ENCODE measurements around the gene CLEC17A.
"Not testable (repeated sequence)": the region's sequence is repeated elsewhere in the genome, so short reads cannot be mapped to it uniquely, and the experiment has no call there.

CLEC17A gene

GRCh38 chr19:14559916-14560775 lies 22.7 kb upstream of the CLEC17A start:
- no peak for DNase-seq
- no peak overlapping the region for H3K4me3 ChIP-seq (ENCODE audit: insufficient read depth, low read depth, low read length, poor library complexity, severe bottlenecking)
- H3K27ac ChIP-seq (ENCODE audit: insufficient read depth, low read length, poor library complexity, severe bottlenecking), result no peak overlapping the region
- peaks cover 28% of the 10 kb centered on the region for H3K36me3 ChIP-seq (ENCODE audit: control insufficient read depth, insufficient read depth, low read length)
- peaks cover 6% of the 10 kb centered on the region for H3K4me1 ChIP-seq (ENCODE audit: control insufficient read depth, insufficient read depth, low read length, poor library complexity, severe bottlenecking)
- H3K9me3 ChIP-seq (ENCODE audit: control insufficient read depth, low read length), result no peaks in the 10 kb centered on the region
- H3K27me3 ChIP-seq (replicated peaks; ENCODE audit: control insufficient read depth, insufficient read depth, low read length, poor library complexity, severe bottlenecking), result no peaks in the 10 kb centered on the region

- H3K27me3 ChIP-seq (replicated peaks; ENCODE audit: control insufficient read depth, insufficient read depth, low read length, poor library complexity, severe bottlenecking), result no peaks in the 10 kb centered on the region
- no peak overlapping the region for H3K27ac ChIP-seq (ENCODE audit: insufficient read depth, low read length, poor library complexity, severe bottlenecking)
- peaks cover 6% of the 10 kb centered on the region for H3K4me1 ChIP-seq (ENCODE audit: control insufficient read depth, insufficient read depth, low read length, poor library complexity, severe bottlenecking)
- H3K9me3 ChIP-seq (ENCODE audit: control insufficient read depth, low read length), result no peaks in the 10 kb centered on the region
- H3K36me3 ChIP-seq (ENCODE audit: control insufficient read depth, insufficient read depth, low read length), result peaks cover 34% of the 10 kb centered on the region
- H3K4me3 ChIP-seq (ENCODE audit: insufficient read depth, low read depth, low read length, poor library complexity, severe bottlenecking), result no peak overlapping the region
- DNase-seq, result no peak
These were observed 22.1 kb upstream of the CLEC17A start for GRCh38 chr19:14560776-14561108.

- H3K27ac ChIP-seq (ENCODE audit: insufficient read depth, low read length, poor library complexity, severe bottlenecking), result no peak overlapping the region
- no peaks in the 10 kb centered on the region for H3K27me3 ChIP-seq (replicated peaks; ENCODE audit: control insufficient read depth, insufficient read depth, low read length, poor library complexity, severe bottlenecking)
- H3K36me3 ChIP-seq (ENCODE audit: control insufficient read depth, insufficient read depth, low read length), result peaks cover 39% of the 10 kb centered on the region
- H3K4me3 ChIP-seq (ENCODE audit: insufficient read depth, low read depth, low read length, poor library complexity, severe bottlenecking), result no peak overlapping the region
- H3K9me3 ChIP-seq (ENCODE audit: control insufficient read depth, low read length), result no peaks in the 10 kb centered on the region
- DNase-seq, result no peak
- peaks cover 6% of the 10 kb centered on the region for H3K4me1 ChIP-seq (ENCODE audit: control insufficient read depth, insufficient read depth, low read length, poor library complexity, severe bottlenecking)
These were observed 21.6 kb upstream of the CLEC17A start for GRCh38 chr19:14561249-14561648.

- H3K36me3 ChIP-seq (ENCODE audit: control insufficient read depth, insufficient read depth, low read length), result peaks cover 40% of the 10 kb centered on the region
- peaks cover under 1% of the 10 kb centered on the region for H3K4me1 ChIP-seq (ENCODE audit: control insufficient read depth, insufficient read depth, low read length, poor library complexity, severe bottlenecking)
These were observed 21.0 kb upstream of the CLEC17A start for GRCh38 chr19:14561847-14562351.

GRCh38 chr19:14562660-14563589 lies 20.0 kb upstream of the CLEC17A start:
- Histone ChIP-seq H3K27ac (ENCODE audit: insufficient read depth, low read length, poor library complexity, severe bottlenecking) (no peak overlapping the region), H3K9me3 (ENCODE audit: control insufficient read depth, low read length) (no peaks in the 10 kb centered on the region), H3K27me3 (replicated peaks; ENCODE audit: control insufficient read depth, insufficient read depth, low read length, poor library complexity, severe bottlenecking) (no peaks in the 10 kb centered on the region), H3K4me1 (ENCODE audit: control insufficient read depth, insufficient read depth, low read length, poor library complexity, severe bottlenecking) (no peaks in the 10 kb centered on the region), H3K36me3 (ENCODE audit: control insufficient read depth, insufficient read depth, low read length) (peaks cover 40% of the 10 kb centered on the region), H3K4me3 (ENCODE audit: insufficient read depth, low read depth, low read length, poor library complexity, severe bottlenecking) (no peak overlapping the region)
- DNase-seq, result no peak

More at GRCh38 chr19:14561847-14562351, 21.0 kb upstream of the CLEC17A start:
- H3K27ac ChIP-seq (ENCODE audit: insufficient read depth, low read length, poor library complexity, severe bottlenecking), result no peak overlapping the region
- H3K4me3 ChIP-seq (ENCODE audit: insufficient read depth, low read depth, low read length, poor library complexity, severe bottlenecking), result no peak overlapping the region
- H3K9me3 ChIP-seq (ENCODE audit: control insufficient read depth, low read length), result no peaks in the 10 kb centered on the region
- no peaks in the 10 kb centered on the region for H3K27me3 ChIP-seq (replicated peaks; ENCODE audit: control insufficient read depth, insufficient read depth, low read length, poor library complexity, severe bottlenecking)
- no peak for DNase-seq

GRCh38 chr19:14563590-14563926 lies 19.3 kb upstream of the CLEC17A start:
- DNase-seq, result no peak
- no peak overlapping the region for H3K27ac ChIP-seq (ENCODE audit: insufficient read depth, low read length, poor library complexity, severe bottlenecking)
- H3K9me3 ChIP-seq (ENCODE audit: control insufficient read depth, low read length), result no peaks in the 10 kb centered on the region
- H3K27me3 ChIP-seq (replicated peaks; ENCODE audit: control insufficient read depth, insufficient read depth, low read length, poor library complexity, severe bottlenecking), result no peaks in the 10 kb centered on the region
- H3K4me3 ChIP-seq (ENCODE audit: insufficient read depth, low read depth, low read length, poor library complexity, severe bottlenecking), result no peak overlapping the region
- peaks cover 40% of the 10 kb centered on the region for H3K36me3 ChIP-seq (ENCODE audit: control insufficient read depth, insufficient read depth, low read length)
- H3K4me1 ChIP-seq (ENCODE audit: control insufficient read depth, insufficient read depth, low read length, poor library complexity, severe bottlenecking), result no peaks in the 10 kb centered on the region

- no peak overlapping the region for H3K27ac ChIP-seq (ENCODE audit: insufficient read depth, low read length, poor library complexity, severe bottlenecking)
- no peaks in the 10 kb centered on the region for H3K27me3 ChIP-seq (replicated peaks; ENCODE audit: control insufficient read depth, insufficient read depth, low read length, poor library complexity, severe bottlenecking)
- H3K36me3 ChIP-seq (ENCODE audit: control insufficient read depth, insufficient read depth, low read length), result peaks cover 40% of the 10 kb centered on the region
- no peaks in the 10 kb centered on the region for H3K9me3 ChIP-seq (ENCODE audit: control insufficient read depth, low read length)
- no peak overlapping the region for H3K4me3 ChIP-seq (ENCODE audit: insufficient read depth, low read depth, low read length, poor library complexity, severe bottlenecking)
- DNase-seq, result peak; percentile 19 to 50 (median 41)
- no peaks in the 10 kb centered on the region for H3K4me1 ChIP-seq (ENCODE audit: control insufficient read depth, insufficient read depth, low read length, poor library complexity, severe bottlenecking)
These were observed 18.8 kb upstream of the CLEC17A start for GRCh38 chr19:14563989-14564651.

GRCh38 chr19:14564652-14565297 lies 18.1 kb upstream of the CLEC17A start:
- H3K4me1 ChIP-seq (ENCODE audit: control insufficient read depth, insufficient read depth, low read length, poor library complexity, severe bottlenecking); H3K27me3 ChIP-seq (replicated peaks; ENCODE audit: control insufficient read depth, insufficient read depth, low read length, poor library complexity, severe bottlenecking); DNase-seq; H3K4me3 ChIP-seq (ENCODE audit: insufficient read depth, low read depth, low read length, poor library complexity, severe bottlenecking); H3K9me3 ChIP-seq (ENCODE audit: control insufficient read depth, low read length); H3K27ac ChIP-seq (ENCODE audit: insufficient read depth, low read length, poor library complexity, severe bottlenecking): not testable (repeated sequence)
- peaks cover 40% of the 10 kb centered on the region for H3K36me3 ChIP-seq (ENCODE audit: control insufficient read depth, insufficient read depth, low read length)

GRCh38 chr19:14565298-14565679 lies 17.6 kb upstream of the CLEC17A start:
- Histone ChIP-seq H3K4me1 (ENCODE audit: control insufficient read depth, insufficient read depth, low read length, poor library complexity, severe bottlenecking) (no peaks in the 10 kb centered on the region), H3K27ac (ENCODE audit: insufficient read depth, low read length, poor library complexity, severe bottlenecking) (no peak overlapping the region), H3K9me3 (ENCODE audit: control insufficient read depth, low read length) (no peaks in the 10 kb centered on the region), H3K4me3 (ENCODE audit: insufficient read depth, low read depth, low read length, poor library complexity, severe bottlenecking) (no peak overlapping the region), H3K27me3 (replicated peaks; ENCODE audit: control insufficient read depth, insufficient read depth, low read length, poor library complexity, severe bottlenecking) (no peaks in the 10 kb centered on the region), H3K36me3 (ENCODE audit: control insufficient read depth, insufficient read depth, low read length) (peaks cover 40% of the 10 kb centered on the region)
- DNase-seq, result no peak
